GM20000 (cell line): ENCODE measurements around the gene EVI5L.

Experiments
- DNase-seq: peaks from one replicate; pipeline ENCODE4 v3.0.0; 2012; ENCODE audit warnings: low spot score
- TF ChIP-seq, protein P1 (sequence below): IDR thresholded peaks from 2 replicates; pipeline ENCODE4 v1.5.1; 2012; ENCODE audit warnings: mild to moderate bottlenecking, control low read depth; ENCODE audit errors: extremely low read depth, missing control alignments

The EVI5L gene

DNA sequence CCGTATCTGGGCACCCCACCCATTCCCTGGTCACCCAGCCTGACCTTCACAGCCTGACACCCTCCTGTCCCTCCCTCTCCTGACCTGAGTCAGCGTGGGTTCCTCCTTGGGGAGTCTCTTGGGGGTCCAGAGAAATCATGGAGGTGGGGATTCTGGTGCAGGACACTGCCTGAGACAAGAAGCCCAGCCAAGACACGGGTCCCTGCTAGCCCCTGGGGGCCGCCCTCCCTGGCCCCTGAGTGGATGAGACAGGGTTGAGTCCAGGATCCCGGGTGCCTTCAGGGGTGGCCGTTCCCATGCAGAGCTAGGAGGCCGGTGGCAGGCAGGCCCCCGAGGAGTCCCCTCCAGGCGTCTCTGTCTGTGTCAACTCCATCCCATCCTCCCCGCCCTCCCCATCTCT is 75.2 kb downstream of the EVI5L start:
- TF ChIP-seq, protein P1, sequence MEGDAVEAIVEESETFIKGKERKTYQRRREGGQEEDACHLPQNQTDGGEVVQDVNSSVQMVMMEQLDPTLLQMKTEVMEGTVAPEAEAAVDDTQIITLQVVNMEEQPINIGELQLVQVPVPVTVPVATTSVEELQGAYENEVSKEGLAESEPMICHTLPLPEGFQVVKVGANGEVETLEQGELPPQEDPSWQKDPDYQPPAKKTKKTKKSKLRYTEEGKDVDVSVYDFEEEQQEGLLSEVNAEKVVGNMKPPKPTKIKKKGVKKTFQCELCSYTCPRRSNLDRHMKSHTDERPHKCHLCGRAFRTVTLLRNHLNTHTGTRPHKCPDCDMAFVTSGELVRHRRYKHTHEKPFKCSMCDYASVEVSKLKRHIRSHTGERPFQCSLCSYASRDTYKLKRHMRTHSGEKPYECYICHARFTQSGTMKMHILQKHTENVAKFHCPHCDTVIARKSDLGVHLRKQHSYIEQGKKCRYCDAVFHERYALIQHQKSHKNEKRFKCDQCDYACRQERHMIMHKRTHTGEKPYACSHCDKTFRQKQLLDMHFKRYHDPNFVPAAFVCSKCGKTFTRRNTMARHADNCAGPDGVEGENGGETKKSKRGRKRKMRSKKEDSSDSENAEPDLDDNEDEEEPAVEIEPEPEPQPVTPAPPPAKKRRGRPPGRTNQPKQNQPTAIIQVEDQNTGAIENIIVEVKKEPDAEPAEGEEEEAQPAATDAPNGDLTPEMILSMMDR, result no peak
- no peak for DNase-seq

DNA sequence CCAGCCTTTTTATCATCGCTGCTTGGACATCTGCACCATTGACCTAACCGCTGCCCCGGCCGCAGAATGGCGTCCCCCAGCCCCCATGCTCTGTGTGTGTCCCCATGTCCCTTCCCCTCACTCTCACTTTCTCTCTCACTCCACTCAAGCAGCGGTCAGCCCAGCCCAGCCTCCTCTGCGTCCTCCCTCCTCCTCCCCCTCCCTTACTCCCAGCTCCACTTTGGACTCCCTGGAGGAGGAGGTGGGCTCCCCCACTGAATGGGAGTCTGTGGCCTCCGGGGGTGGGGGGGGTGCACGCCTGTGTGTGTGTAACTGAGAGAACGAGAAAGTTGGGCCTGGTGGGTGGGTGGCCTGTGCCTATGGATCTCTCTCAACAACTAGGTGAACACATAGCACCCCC is 75.8 kb downstream of the EVI5L start:
- DNase-seq, result no peak
- TF ChIP-seq, protein P1, result no peak

DNA sequence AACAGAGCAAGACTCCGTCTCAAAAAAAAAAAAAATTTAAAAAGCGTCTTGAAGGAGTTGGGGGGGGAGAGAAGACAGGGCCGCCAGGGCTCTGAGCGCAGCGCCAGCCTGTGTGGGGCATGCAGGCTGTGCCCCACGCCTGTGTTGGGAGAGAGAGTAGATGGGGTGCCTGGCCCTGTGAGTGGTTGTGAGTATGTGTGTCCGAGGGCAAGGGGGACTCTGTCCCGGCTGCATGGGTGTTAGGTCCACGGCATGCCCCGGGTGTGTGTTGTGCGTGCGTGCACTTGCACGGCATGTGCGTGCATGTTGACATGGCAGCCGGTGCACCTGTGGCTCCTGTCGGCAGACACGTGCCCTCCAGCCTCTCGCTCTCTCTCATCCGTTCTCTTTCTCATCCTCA is 77.1 kb downstream of the EVI5L start:
- no peak for DNase-seq
- TF ChIP-seq, protein P1, result no peak

DNA sequence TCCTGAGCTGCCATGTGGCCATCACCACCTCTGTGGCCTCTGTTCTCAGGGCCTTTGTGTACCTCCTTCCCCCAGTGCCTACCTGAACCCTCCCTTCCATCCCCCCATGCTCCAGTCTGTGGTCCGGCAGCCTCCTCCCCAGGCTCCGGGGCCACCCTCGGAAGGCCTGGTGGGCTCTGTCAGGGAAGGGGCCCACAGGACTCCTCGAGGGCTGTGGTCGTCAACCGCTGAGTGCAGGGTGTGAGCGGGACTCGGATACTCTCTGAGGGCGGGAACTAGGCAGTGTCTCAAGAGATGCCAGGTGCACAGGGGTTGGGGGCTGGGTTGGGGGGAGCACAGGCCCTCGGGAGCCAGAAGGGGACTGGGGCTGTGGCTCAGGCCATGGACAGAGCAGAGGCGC is 77.5 kb downstream of the EVI5L start:
- TF ChIP-seq, protein P1, result no peak
- no peak for DNase-seq

DNA sequence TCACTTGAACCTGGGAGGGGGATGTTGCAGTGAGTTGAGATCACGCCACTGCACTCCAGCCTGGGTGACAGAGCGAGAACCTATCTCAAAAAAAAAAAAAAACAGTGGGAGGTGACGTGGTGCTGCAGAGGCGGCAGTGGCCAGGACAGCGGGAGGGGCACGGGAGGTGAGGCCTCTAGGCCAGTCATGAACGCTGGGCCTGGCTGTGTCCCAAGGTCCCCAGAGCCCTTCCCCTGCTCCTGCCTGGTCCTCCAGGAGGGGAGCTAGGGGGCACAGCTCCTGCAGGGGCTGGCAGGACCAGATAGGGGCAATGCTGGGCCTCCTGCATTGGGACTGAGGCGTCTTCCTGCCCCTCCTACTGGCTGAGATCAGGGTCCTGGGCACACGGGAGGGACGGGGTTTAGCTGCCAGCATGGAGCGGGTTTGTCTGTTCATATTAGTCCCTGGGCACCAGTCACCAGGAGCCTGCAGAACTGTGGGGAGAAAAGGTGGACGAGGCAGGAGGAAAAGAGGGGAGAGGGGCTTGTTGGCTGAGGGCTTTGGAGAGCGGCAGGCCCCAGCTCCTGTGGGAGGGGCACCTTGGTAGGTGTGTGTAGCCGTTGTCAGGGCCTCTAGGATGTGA is 78.2 kb downstream of the EVI5L start:
- TF ChIP-seq, protein P1, result no peak
- DNase-seq, result no peak

DNA sequence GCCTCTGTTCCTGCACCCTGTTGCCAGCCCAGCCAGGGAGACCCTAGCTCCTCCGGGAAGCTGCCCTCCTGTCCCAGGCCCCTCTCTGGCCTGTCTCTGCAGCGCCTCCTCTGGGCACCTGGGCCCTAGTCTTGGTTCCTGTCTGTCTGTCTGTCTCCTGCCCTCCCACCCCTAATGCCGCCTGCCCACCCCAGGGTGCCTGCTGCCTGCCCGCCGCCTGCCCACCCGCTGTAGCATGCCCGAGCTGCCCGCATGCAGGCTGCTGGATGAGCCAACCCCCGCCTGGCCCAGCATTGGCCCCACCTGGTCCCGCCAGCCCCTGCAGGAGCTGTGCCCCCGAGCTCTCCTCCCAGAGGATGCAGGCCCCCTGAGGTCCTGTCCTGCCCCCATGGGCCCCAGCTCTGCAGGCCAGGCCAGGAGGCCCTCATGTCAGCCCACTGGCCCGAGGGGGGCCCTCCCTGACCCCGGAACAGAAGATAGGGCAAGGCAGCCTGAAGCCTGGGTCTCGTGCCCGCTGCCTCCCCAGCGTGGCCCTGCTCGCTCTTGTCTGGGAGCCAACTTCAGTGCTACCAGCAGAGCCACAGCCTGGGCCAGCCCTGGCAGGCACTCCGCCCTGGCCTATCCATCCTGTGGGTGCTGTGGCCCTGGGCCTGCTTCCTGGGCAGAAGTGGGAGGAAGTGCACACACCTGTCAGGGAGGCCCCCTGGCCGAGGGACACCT is 78.9 kb downstream of the EVI5L start:
- no peak for DNase-seq
- TF ChIP-seq, protein P1, result no peak

DNA sequence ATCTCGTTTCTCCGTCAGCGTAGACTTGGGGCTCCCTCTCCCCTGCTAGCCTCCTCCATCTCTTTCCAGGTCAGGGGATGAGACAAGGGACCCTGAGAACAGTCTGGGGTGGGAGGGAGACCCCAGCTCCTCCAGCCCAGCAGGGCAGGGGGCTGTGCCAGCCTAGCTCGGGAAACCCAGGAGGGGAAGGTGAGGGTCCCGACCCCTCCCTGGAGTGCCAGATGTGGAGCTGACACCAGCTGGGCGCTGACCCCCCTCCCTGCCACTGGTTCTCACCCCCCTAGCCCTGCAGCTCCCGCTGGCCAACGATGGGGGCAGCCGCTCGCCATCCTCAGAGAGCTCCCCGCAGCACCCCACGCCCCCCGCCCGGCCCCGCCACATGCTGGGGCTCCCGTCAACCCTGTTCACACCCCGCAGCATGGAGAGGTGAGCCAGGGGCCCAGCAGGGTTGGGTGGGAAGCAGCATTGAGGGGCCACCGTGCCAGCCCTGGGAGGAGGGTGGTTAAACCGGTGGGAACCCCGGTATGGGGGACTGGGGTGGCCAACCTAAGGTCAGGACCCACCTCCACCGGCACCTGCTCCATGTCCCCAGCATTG is 79.6 kb downstream of the EVI5L start:
- TF ChIP-seq, protein P1, result no peak
- DNase-seq, result no peak
